Measurements from ENCODE around the gene CARD10. TPM values are rescaled to one million over a fixed set of nuclear protein-coding genes. Genes with fewer than 3 reads are reported as not detected.

CARD10 gene
- total RNA-seq, 6 experiments from 2014 or later, result 9.0 to 27.8 (median 14.2) TPM

GRCh38 chr22:37457093-37457893 lies 61.9 kb downstream of the CARD10 start:
- whole genome bisulfite sequencing (ENCODE audit: insufficient coverage, low coverage, low lambda C conversion rate, missing lambda C conversion rate), result 25% methylated on average over 4 of the region's 4 CpGs
- Histone ChIP-seq H3K27me3 (no peaks in the 10 kb centered on the region), H3K4me3 (no peak overlapping the region), H3K36me3 (no peaks in the 10 kb centered on the region), H3K4me1 (no peaks in the 10 kb centered on the region), H3K27ac (no peak overlapping the region), H3K9me3 (no peaks in the 10 kb centered on the region)
- intact Hi-C loops (cut with DNase I), result loop anchor here in 1 of 2 donors (10.0 kb wide), 1 partner anchor 142 kb away; no protein-coding TSS in a partner anchor
- DNase-seq, result peak; percentile 79 to 84 (median 81)
- peak; percentile 89 to 97 (median 92) for TF ChIP-seq CTCF (IDR thresholded peaks at IDR 0.05)
- no peak for TF ChIP-seq POLR2A (IDR thresholded peaks at IDR 0.05)
- ATAC-seq, result peak; percentile 92 to 97 (median 94)

GRCh38 chr22:37456346-37456745 lies 62.9 kb downstream of the CARD10 start:
- 61% methylated on average over 15 of the region's 17 CpGs for WGBS (ENCODE audit: insufficient coverage, low coverage, low lambda C conversion rate, missing lambda C conversion rate)
- Histone ChIP-seq H3K27ac (no peak overlapping the region), H3K9me3 (no peaks in the 10 kb centered on the region), H3K27me3 (no peaks in the 10 kb centered on the region), H3K4me3 (no peak overlapping the region), H3K36me3 (no peaks in the 10 kb centered on the region), H3K4me1 (no peaks in the 10 kb centered on the region)
- ATAC-seq (no peak), DNase-seq (no peak)
- intact Hi-C loops (cut with DNase I), result loop anchor here in 1 of 2 donors (10.0 kb wide), 1 partner anchor 142 kb away; no protein-coding TSS in a partner anchor
- TF ChIP-seq CTCF (IDR thresholded peaks at IDR 0.05) (no peak), POLR2A (IDR thresholded peaks at IDR 0.05) (no peak)

- no peaks in the 10 kb centered on the region for H3K36me3 ChIP-seq
- TF ChIP-seq POLR2A (IDR thresholded peaks at IDR 0.05) (no peak), CTCF (IDR thresholded peaks at IDR 0.05) (no peak)
- DNase-seq (no peak), ATAC-seq (no peak)
- H3K27ac ChIP-seq, result no peak overlapping the region
- no peaks in the 10 kb centered on the region for H3K4me1 ChIP-seq
- WGBS (ENCODE audit: insufficient coverage, low coverage, low lambda C conversion rate, missing lambda C conversion rate), result 56% methylated on average over 2 of the region's 14 CpGs
- no peaks in the 10 kb centered on the region for H3K9me3 ChIP-seq
- no peak overlapping the region for H3K4me3 ChIP-seq
- H3K27me3 ChIP-seq, result no peaks in the 10 kb centered on the region
- intact Hi-C loops (cut with DNase I), result loop anchor here in 1 of 2 donors (10.0 kb wide), 1 partner anchor 141 kb away; no protein-coding TSS in a partner anchor
Measured at GRCh38 chr22:37455896-37456295, 63.3 kb downstream of the CARD10 start.

- no peak overlapping the region for H3K4me3 ChIP-seq
- H3K36me3 ChIP-seq, result no peaks in the 10 kb centered on the region
- no peaks in the 10 kb centered on the region for H3K27me3 ChIP-seq
- no peaks in the 10 kb centered on the region for H3K9me3 ChIP-seq
- WGBS (ENCODE audit: insufficient coverage, low coverage, low lambda C conversion rate, missing lambda C conversion rate), result 41% methylated on average over 20 of the region's 21 CpGs
- TF ChIP-seq POLR2A (IDR thresholded peaks at IDR 0.05) (no peak), CTCF (IDR thresholded peaks at IDR 0.05) (no peak)
- H3K27ac ChIP-seq, result no peak overlapping the region
- intact Hi-C loops (cut with DNase I), result loop anchor here in 1 of 2 donors (10.0 kb wide), 1 partner anchor 140 kb away; no protein-coding TSS in a partner anchor
- ATAC-seq (peak; percentile 34 to 74 (median 54)), DNase-seq (no peak)
- no peaks in the 10 kb centered on the region for H3K4me1 ChIP-seq
Measured at GRCh38 chr22:37454857-37455686, 64.1 kb downstream of the CARD10 start.
